IPS DF 6.9 (cell line): ENCODE measurements around the gene P2RX1.
"Not testable (repeated sequence)": the region's sequence is repeated elsewhere in the genome, so short reads cannot be mapped to it uniquely, and the experiment has no call there.

Experiments
- DNase-seq: peaks from one replicate; pipeline ENCODE4 v3.0.0-alpha.2; 2013; ENCODE audit warnings: low read depth, low spot score
- H3K27ac ChIP-seq: one replicate; pipeline ENCODE4 v1.5.1; 2013; ENCODE audit warnings: low read length, control low read depth
- H3K27me3 ChIP-seq: 2 replicates; pipeline ENCODE4 v1.6.1; 2013; ENCODE audit warnings: mild to moderate bottlenecking, low read length; ENCODE audit not compliant: control insufficient read depth, insufficient read depth
- H3K36me3 ChIP-seq: 2 replicates; pipeline ENCODE4 v1.6.1; 2013; ENCODE audit warnings: low read length; ENCODE audit not compliant: control insufficient read depth, insufficient read depth
- H3K4me1 ChIP-seq: 2 replicates; pipeline ENCODE4 v1.6.1; 2013; ENCODE audit warnings: low read length; ENCODE audit not compliant: control insufficient read depth, insufficient read depth
- H3K4me3 ChIP-seq: 2 replicates; pipeline ENCODE4 v1.5.1; 2013; ENCODE audit warnings: mild to moderate bottlenecking, low read length
- H3K9me3 ChIP-seq: 2 replicates; pipeline ENCODE4 v1.6.1; 2013; ENCODE audit warnings: low read length, inconsistent platforms; ENCODE audit not compliant: control insufficient read depth, insufficient read depth
- WGBS: extraction: QIAGEN DNeasy Blood & Tissue Kit; methylation state at CpG from one replicate; pipeline ENCODE4 v1.1.7; 2013; ENCODE audit warnings: mixed read lengths, missing lambda C conversion rate; ENCODE audit not compliant: insufficient read length, insufficient coverage; 5-methylcytosine and 5-hydroxymethylcytosine counted together

P2RX1 gene

DNA sequence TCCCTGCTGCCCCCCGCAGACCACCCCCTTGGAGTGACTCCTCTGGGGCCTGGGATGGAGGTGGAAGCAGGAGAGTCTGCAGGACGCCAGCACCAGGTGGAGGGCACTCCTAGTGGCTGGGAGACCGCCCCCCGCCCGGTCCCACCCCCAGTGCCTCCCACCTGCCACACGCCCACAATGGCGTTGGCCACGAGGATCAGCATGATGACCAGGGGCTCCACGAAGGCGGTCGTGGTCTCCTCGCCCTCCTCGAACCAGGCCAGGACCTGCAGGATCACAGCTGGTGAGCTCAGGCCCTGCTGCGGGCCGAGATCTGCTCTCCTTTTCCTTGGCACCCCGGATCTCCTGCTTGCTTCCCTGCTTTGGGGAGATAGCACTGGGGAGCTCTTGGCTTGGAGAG, 35.2 kb upstream of the P2RX1 start:
- DNase-seq = no peak
- Histone ChIP-seq H3K4me3 (no peak overlapping the region), H3K27me3 (no peaks in the 10 kb centered on the region), H3K27ac (no peak overlapping the region), H3K36me3 (0 out of 2 replicates have a peak, but pooled peaks cover 2% of the 10 kb centered on the region), H3K9me3 (no peaks in the 10 kb centered on the region), H3K4me1 (no peaks in the 10 kb centered on the region; the same call in none of the 2 replicates)
- WGBS = no CpG with 5 or more reads among the region's 16 CpGs

DNA sequence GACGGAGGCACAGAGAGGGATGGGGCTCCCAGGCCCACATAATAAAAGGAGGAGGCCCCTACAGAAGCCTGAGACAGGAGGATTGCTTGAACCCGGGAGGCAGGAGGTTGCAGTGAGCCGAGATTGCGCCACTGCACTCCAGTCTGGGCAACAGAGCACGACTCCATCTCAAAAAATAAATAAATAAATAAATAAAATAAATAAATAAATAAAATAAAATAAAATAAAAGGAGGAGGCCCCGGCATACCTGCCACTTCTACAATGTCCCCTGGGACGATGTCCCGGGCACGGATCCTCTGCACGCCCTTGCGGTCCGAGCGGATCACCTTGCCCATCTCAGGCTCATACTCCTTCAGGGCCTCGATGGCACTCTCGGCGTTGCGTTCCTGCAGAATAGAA, 34.7 kb upstream of the P2RX1 start:
- no peaks in the 10 kb centered on the region; the same call in none of the 2 replicates for H3K4me1 ChIP-seq
- H3K4me3 ChIP-seq = no peak overlapping the region
- DNase-seq = no peak
- H3K27ac ChIP-seq = no peak overlapping the region
- H3K36me3 ChIP-seq = 0 out of 2 replicates have a peak, but pooled peaks cover 2% of the 10 kb centered on the region
- no peaks in the 10 kb centered on the region for H3K9me3 ChIP-seq
- no CpG with 5 or more reads among the region's 17 CpGs for WGBS
- H3K27me3 ChIP-seq = no peaks in the 10 kb centered on the region

- no peak for DNase-seq
- Histone ChIP-seq H3K36me3 (0 out of 2 replicates have a peak, but pooled peaks cover 2% of the 10 kb centered on the region), H3K27me3 (no peaks in the 10 kb centered on the region), H3K27ac (no peak overlapping the region), H3K4me3 (no peak overlapping the region; the same call in 1 of the 2 replicates), H3K4me1 (no peaks in the 10 kb centered on the region; the same call in 1 of the 2 replicates), H3K9me3 (no peaks in the 10 kb centered on the region)
- no CpG with 5 or more reads among the region's 12 CpGs for WGBS
Measured at GRCh38 chr17:3950584-3950983, 34.3 kb upstream of the P2RX1 start.

GRCh38 chr17:3949418-3949817, 33.2 kb upstream of the P2RX1 start:
- H3K4me1 ChIP-seq = no peaks in the 10 kb centered on the region; the same call in 1 of the 2 replicates
- no peak overlapping the region for H3K4me3 ChIP-seq
- H3K27me3 ChIP-seq = no peaks in the 10 kb centered on the region
- H3K36me3 ChIP-seq = 0 out of 2 replicates have a peak, but pooled peaks cover 2% of the 10 kb centered on the region
- DNase-seq = no peak
- no peaks in the 10 kb centered on the region for H3K9me3 ChIP-seq
- no CpG with 5 or more reads among the region's 3 CpGs for WGBS
- H3K27ac ChIP-seq = no peak overlapping the region

- DNase-seq, H3K27me3 ChIP-seq, H3K9me3 ChIP-seq, H3K36me3 ChIP-seq, H3K27ac ChIP-seq, H3K4me1 ChIP-seq, H3K4me3 ChIP-seq: not testable (repeated sequence)
- WGBS = no CpG with 5 or more reads among the region's 3 CpGs
Measured at GRCh38 chr17:3948551-3948950, 32.3 kb upstream of the P2RX1 start.

DNA sequence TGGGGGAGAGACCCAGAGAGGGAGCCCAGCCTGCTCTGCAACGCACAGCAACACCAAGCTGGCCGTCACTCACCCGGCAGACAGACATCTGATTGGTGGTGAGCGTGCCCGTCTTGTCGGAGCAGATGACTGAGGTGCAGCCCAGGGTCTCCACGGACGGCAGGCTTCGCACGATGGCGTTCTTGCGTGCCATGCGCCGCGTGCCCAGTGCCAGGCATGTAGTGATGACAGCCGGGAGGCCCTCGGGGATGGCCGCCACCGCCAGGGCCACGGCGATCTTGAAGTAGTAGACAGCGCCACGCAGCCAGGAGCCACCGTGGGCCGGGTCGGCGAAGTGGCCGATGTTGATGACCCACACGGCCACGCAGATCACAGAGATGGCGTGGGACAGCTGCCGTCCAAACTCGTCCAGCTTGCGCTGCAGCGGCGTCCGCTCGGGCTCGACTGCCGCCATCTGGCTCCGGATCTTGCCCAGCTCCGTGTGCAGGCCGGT, 31.1 kb upstream of the P2RX1 start:
- H3K27me3 ChIP-seq = no peaks in the 10 kb centered on the region
- no peak overlapping the region for H3K4me3 ChIP-seq
- 0 out of 2 replicates have a peak, but pooled peaks cover 2% of the 10 kb centered on the region for H3K36me3 ChIP-seq
- H3K9me3 ChIP-seq = no peaks in the 10 kb centered on the region
- H3K4me1 ChIP-seq = no peaks in the 10 kb centered on the region; the same call in 1 of the 2 replicates
- DNase-seq = no peak
- WGBS = no CpG with 5 or more reads among the region's 43 CpGs
- no peak overlapping the region for H3K27ac ChIP-seq

DNA sequence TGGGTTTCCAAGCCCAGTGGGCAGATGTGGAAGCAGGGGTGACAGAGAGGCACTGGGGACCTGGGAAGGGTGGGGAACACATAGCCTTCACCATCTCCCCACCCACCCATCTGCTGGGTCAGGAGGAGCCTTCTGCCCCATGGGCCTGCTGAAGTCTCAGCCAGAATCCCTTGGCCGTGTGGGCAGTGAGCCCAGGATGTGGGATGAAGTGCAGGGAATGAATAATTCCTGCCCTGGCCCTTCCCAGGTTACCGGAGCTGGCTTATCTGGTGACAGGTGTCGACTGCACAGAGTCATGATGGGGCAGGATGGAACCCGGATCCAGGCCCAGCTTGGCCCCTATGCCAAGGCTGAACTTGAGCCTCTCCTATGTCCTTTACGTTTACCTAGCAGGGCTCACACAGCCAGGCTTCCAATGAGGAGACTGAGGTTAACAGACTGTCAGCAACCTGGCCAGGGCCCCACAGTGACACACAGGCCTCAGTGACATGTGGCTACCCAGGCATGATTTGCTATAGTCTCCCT, 30.5 kb upstream of the P2RX1 start:
- Histone ChIP-seq H3K4me3 (no peak overlapping the region), H3K9me3 (no peaks in the 10 kb centered on the region), H3K36me3 (0 out of 2 replicates have a peak, but pooled peaks cover 2% of the 10 kb centered on the region), H3K27me3 (no peaks in the 10 kb centered on the region), H3K4me1 (no peaks in the 10 kb centered on the region; the same call in 1 of the 2 replicates), H3K27ac (no peak overlapping the region)
- WGBS = no CpG with 5 or more reads among the region's 5 CpGs
- no peak for DNase-seq

DNA sequence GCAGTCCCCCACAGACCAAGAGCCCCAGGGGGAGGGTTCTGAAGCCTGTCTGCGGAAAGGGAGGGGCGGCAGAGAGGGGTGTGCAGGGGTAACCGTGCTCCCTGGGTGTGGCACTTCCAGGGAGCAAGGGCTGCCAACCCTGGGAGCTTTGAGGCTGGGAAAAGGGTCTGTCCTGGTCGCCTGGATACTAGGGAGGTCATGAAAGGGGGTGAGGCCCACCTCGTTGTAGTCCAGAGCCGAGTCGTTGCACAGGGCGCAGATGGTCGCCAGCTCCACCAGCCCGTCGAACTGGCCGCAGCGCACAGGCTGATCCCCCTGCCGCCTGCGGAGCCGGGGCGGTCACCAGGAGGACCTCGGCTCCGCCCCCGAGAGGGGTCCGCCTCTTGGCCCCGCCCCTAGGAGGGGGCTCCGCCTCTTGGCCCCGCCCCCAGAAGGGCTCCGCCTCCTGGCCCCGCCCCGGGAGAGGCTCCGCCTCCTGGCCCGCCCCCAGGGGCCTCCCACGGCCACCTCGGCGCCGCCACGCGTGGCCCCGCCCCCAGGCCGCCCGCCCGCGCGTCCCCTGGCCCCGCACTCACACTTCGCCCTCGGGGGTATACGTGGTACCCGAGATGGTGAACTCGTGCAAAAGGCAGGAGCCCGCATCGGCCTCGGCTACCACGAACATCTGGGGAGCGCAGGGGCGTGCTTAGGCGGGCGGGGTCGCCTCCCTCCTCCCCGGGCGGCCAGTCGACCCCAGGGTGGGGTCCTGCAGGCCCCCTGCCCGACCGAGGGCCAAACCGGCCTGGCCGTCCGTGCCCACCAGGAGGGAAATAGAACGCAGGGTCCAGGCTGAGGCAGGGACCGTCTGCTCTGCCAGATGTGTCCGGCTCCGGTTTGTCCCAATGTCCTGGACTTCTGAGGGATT, 28.5 kb upstream of the P2RX1 start:
- no peaks in the 10 kb centered on the region for H3K27me3 ChIP-seq
- no peaks in the 10 kb centered on the region for H3K4me1 ChIP-seq
- H3K36me3 ChIP-seq = 0 out of 2 replicates have a peak, but pooled peaks cover 2% of the 10 kb centered on the region
- no peak for DNase-seq
- whole genome bisulfite sequencing = no CpG with 5 or more reads among the region's 68 CpGs
- H3K27ac ChIP-seq = no peak overlapping the region
- peak overlapping the region; percentile 62; the same call in 1 of the 2 replicates for H3K4me3 ChIP-seq
- H3K9me3 ChIP-seq = no peaks in the 10 kb centered on the region

DNA sequence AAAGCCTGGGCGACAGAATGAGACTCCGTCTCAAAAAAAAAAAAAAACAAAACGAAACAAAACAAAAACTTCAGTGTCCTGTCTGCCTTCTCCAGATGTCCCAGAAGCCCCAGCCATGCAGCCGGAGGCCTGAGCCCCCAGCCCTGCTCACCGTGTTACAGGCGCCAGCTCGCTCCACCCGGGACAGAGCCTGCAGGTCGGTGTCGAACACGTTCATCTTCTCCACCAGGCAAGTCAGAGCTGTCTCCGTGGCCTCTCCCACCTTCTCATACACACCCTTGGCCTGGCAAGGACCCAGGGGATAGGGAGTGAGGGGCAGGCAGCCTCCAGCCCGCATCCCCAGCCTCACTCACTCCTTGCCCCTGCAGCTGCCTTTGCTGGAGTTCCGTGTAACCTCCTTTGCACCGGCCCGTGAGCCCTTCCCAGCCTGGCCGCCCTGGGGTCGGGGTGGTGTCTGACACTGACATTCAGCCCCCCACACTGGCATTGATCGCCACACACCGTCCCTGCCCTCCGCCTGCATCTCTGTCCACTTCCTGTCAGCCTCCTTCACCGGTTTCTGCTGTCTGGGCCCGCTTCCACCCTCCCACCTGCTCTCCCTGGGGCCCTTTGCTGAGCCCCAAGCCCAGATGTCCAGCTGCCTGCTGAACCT, 27.1 kb upstream of the P2RX1 start:
- Histone ChIP-seq H3K4me1 (no peaks in the 10 kb centered on the region), H3K4me3 (no peak overlapping the region), H3K9me3 (no peaks in the 10 kb centered on the region), H3K27ac (no peak overlapping the region), H3K27me3 (no peaks in the 10 kb centered on the region), H3K36me3 (0 out of 2 replicates have a peak, but pooled peaks cover 2% of the 10 kb centered on the region)
- no peak for DNase-seq
- WGBS = no CpG with 5 or more reads among the region's 23 CpGs
